Right cardiac atrium (tissue), 5 donors: Measurements from ENCODE around the gene KRT84. TPM values are rescaled to one million over a fixed set of nuclear protein-coding genes. Genes with fewer than 3 reads are reported as not detected.

Source experiments
- ATAC-seq, 2 donors: fragments of 200-7000 bp; cut with Tn5 transposase; one replicate each; pipeline versions ENCODE4 v1.8.0 to v1.9.1; 2020; ENCODE audit warnings: moderate library complexity in 2 of 2, mild to moderate bottlenecking in 1 of 2
- DNase-seq, 3 donors: peaks; one replicate each; pipeline ENCODE4 v3.0.0-alpha.2; 2020
- H3K27ac ChIP-seq: one replicate; pipeline ENCODE4 v1.5.1; 2013; ENCODE audit warnings: mild to moderate bottlenecking, low read length, control low read depth, moderate library complexity
- H3K27me3 ChIP-seq: one replicate; pipeline ENCODE4 v1.6.1; 2013; ENCODE audit not compliant: control insufficient read depth, insufficient read depth
- H3K4me1 ChIP-seq: one replicate; pipeline ENCODE4 v1.6.1; 2013; ENCODE audit warnings: low read length; ENCODE audit not compliant: control insufficient read depth, insufficient read depth
- H3K4me3 ChIP-seq: one replicate; pipeline ENCODE4 v1.5.1; 2013; ENCODE audit warnings: low read length, control low read depth
- H3K9me3 ChIP-seq: one replicate; pipeline ENCODE4 v1.6.1; 2013; ENCODE audit warnings: low read length; ENCODE audit not compliant: control insufficient read depth
- WGBS: extraction: QIAGEN DNeasy Blood & Tissue Kit; methylation state at CpG from one replicate; pipeline ENCODE4 v1.1.7; 2013; 5-methylcytosine and 5-hydroxymethylcytosine counted together
- intact Hi-C, 4 donors: fragments of 100-400 bp; cut with DNase I; formaldehyde crosslinking; loops; one replicate each; pipeline versions ENCODE4 v1.11.0 to v1.14.0; 2022 to 2023
- polyA plus RNA-seq: library from polyadenylated mRNA; stranded (reverse); fragments of 200-250 nt; gene quantifications from one replicate; pipeline ENCODE4 v1.2.3, GENCODE V29; 2013
- total RNA-seq, 4 donors: library from RNA; stranded (reverse); fragmentation: NEBNext Ultra II Directional; extraction: Animal tissue kit (Norgen Biotek cat#: 25700); gene quantifications; one replicate each; pipeline ENCODE4 v1.2.1, GENCODE V29; 2021
- donor health status: healthy with polysubstance abuse.
- donor health status: DM: no; HTN: yes; CAD: no.
- donor health status: DM: no; HTN: no; CAD: no.
- donor health status: DM: no; HTN: yes; CAD: no; lungs with severe emphysema.
- donor health status: DM: yes; HTN: yes; CAD: no.

KRT84 gene
- total and polyA plus RNA-seq, 5 donors = not detected

GRCh38 chr12:52383331-52383730, 2.1 kb downstream of the KRT84 start:
- no peak for ATAC-seq
- no peak for DNase-seq
- no peak overlapping the region for H3K4me3 ChIP-seq
- no peaks in the 10 kb centered on the region for H3K9me3 ChIP-seq
- 86% methylated on average over 3 of the region's 3 CpGs for WGBS
- H3K27me3 ChIP-seq = no peaks in the 10 kb centered on the region
- intact Hi-C loops = no loop called here
- no peaks in the 10 kb centered on the region for H3K4me1 ChIP-seq
- H3K27ac ChIP-seq = no peak overlapping the region

- intact Hi-C loops = no loop called here
- DNase-seq = no peak
- H3K4me3 ChIP-seq = no peak overlapping the region
Observed at GRCh38 chr12:52382854-52383253, 2.6 kb downstream of the KRT84 start.

DNA sequence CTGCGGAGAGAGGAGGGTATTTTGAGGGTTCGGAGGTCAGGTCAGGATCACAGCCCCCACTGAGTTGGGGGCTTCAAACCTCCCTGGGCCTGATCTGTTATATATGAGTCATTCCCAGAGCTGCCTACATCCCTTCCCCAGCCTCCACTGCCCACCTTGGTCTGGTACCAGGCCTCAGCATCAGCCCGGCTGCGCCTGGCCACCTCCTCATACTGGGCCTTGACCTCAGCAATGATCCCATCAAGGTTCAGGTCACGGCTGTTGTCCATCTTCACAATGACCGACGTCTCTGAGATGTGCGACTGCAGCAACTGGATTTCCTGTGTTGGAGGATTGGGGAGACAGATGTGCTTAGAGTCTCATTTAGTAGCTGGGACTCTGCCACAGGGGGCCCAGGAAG, 4.2 kb downstream of the KRT84 start:
- DNase-seq (no peak), ATAC-seq (no peak)
- H3K9me3 ChIP-seq = no peaks in the 10 kb centered on the region
- intact Hi-C loops = no loop called here
- H3K27ac ChIP-seq = no peak overlapping the region
- H3K4me1 ChIP-seq = no peaks in the 10 kb centered on the region
- no peaks in the 10 kb centered on the region for H3K27me3 ChIP-seq
- H3K4me3 ChIP-seq = no peak overlapping the region
- 89% methylated on average over 8 of the region's 8 CpGs for WGBS

More at GRCh38 chr12:52382854-52383253, 2.6 kb downstream of the KRT84 start:
- Histone ChIP-seq H3K27me3 (no peaks in the 10 kb centered on the region), H3K9me3 (no peaks in the 10 kb centered on the region), H3K27ac (no peak overlapping the region), H3K4me1 (no peaks in the 10 kb centered on the region)
- no peak for ATAC-seq
- 67% methylated on average over 2 of the region's 2 CpGs for WGBS

- intact Hi-C loops = no loop called here
- Histone ChIP-seq H3K4me1 (no peaks in the 10 kb centered on the region), H3K9me3 (no peaks in the 10 kb centered on the region), H3K4me3 (no peak overlapping the region), H3K27me3 (no peaks in the 10 kb centered on the region), H3K27ac (no peak overlapping the region)
- DNase-seq (peak in 2 of 3 donors; percentile 66 to 69), ATAC-seq (peak in 1 of 2 donors; percentile 39)
- WGBS = 55% methylated on average over 15 of the region's 15 CpGs
Observed at GRCh38 chr12:52380271-52380694, 5.2 kb downstream of the KRT84 start.

DNA sequence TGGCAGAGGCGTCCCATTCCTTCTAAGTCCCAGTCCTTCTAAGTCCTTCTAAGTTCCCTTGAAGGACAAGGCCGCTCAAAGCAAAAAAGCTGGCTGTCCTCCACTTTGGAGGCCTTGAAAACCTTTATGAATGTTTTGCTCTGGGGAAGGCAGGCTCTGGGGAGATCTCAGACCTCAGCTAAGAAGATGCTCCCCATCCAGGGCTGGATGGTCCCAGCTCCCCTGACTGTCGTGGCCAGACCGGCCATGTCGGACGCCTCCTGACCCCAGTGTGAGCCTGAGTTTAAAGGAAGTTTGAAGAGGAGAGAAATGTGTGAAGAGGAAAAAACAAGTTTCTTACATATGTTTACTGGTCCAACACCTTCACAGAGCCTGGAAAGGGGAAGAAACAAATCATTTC, 5.9 kb downstream of the KRT84 start:
- no peak overlapping the region for H3K27ac ChIP-seq
- no peaks in the 10 kb centered on the region for H3K4me1 ChIP-seq
- 86% methylated on average over 6 of the region's 6 CpGs for WGBS
- H3K27me3 ChIP-seq = no peaks in the 10 kb centered on the region
- H3K4me3 ChIP-seq = no peak overlapping the region
- no peaks in the 10 kb centered on the region for H3K9me3 ChIP-seq
- ATAC-seq (no peak), DNase-seq (no peak)
- intact Hi-C loops = loop anchor here in 3 of 4 donors (5.0 to 10.0 kb wide), 2 partner anchors 125 to 493 kb away; no protein-coding TSS in a partner anchor

DNA sequence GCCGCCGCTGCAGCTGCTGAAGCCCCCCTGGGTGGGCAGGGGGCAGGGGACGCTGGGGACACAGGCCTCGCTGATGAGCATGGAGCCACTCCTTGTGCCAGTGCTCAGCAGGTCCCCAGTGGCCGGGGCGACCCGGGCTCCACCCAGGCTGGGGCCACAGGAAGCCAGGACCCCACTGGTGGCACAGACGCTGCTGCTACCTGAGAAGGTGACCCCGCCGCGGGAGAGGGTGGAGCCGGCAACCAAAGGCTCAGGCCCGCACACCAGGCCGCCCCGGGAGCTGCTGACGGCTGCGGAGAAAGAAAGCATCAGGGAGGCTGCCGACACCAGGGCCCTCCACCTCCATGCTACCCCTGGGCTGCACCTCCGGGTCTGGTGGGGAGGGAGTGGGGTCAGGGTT, 7.4 kb downstream of the KRT84 start:
- H3K27ac ChIP-seq = no peak overlapping the region
- no peak overlapping the region for H3K4me3 ChIP-seq
- WGBS = 67% methylated on average over 19 of the region's 19 CpGs
- ATAC-seq = no peak
- no peaks in the 10 kb centered on the region for H3K4me1 ChIP-seq
- intact Hi-C loops = loop anchor here in 3 of 4 donors (5.0 to 10.0 kb wide), 2 partner anchors 127 to 494 kb away; no protein-coding TSS in a partner anchor
- no peak for DNase-seq
- H3K9me3 ChIP-seq = no peaks in the 10 kb centered on the region
- no peaks in the 10 kb centered on the region for H3K27me3 ChIP-seq

- H3K4me1 ChIP-seq = no peaks in the 10 kb centered on the region
- no peaks in the 10 kb centered on the region for H3K9me3 ChIP-seq
- no peak for ATAC-seq
- no peaks in the 10 kb centered on the region for H3K27me3 ChIP-seq
- H3K27ac ChIP-seq = no peak overlapping the region
- H3K4me3 ChIP-seq = no peak overlapping the region
- intact Hi-C loops = loop anchor here in 3 of 4 donors (5.0 to 10.0 kb wide), 2 partner anchors 128 to 495 kb away; no protein-coding TSS in a partner anchor
- 86% methylated on average over 8 of the region's 8 CpGs for WGBS
- no peak for DNase-seq
Observed at GRCh38 chr12:52377266-52377665, 8.2 kb downstream of the KRT84 start.

DNA sequence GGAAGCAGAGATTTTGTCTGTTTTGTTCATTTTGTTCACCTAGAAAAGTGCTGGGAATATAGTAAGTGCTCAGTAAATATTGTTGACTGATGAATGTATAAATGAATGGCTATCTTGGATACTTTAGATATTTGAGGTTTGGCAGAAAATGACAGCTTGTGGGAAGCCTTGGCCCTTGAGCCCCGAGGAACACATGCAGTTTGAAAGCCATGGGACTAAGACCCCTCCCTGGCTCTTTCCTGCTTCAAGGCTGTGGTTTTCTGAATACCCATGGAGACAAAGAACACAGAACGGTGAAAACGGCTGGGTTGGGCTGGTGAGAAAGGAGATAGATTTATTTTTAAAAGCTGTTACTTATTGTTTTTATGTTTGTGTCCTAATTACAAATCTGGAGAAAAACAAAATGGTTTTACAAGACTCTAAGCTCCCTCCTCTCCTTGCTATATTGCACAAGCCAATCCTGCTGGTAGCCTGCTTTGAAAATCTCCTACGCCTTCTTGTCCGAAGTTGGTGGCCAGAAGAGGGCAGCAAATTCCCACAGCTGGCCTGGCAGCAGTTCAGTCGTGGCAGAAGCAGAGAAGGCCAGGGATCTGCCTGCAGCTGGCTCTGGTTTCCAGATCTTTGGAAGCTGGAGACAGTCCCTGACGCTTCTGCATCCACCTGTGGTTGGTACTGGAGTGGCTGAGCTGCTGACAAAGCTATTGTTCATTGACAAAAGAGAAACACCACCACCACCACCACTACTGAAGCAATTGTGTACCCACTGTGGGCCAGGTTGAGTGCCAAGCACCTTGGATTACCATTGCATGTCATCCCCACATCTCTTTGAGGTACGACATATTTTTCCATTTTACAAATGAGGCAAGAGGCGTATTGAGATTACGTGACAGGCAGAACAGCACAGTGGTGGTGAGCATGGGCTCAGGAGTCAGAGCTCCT, 13.0 kb downstream of the KRT84 start:
- 39% methylated on average over 10 of the region's 10 CpGs for WGBS
- ATAC-seq = peak; percentile 81 to 88
- H3K4me1 ChIP-seq = no peaks in the 10 kb centered on the region
- peak; percentile 86 to 92 (median 90) for DNase-seq
- H3K27me3 ChIP-seq = no peaks in the 10 kb centered on the region
- no peak overlapping the region for H3K4me3 ChIP-seq
- H3K27ac ChIP-seq = no peak overlapping the region
- no peaks in the 10 kb centered on the region for H3K9me3 ChIP-seq
- intact Hi-C loops = loop anchor here (2.0 to 10.0 kb wide), 4 partner anchors 132 to 605 kb away; no protein-coding TSS in a partner anchor

DNA sequence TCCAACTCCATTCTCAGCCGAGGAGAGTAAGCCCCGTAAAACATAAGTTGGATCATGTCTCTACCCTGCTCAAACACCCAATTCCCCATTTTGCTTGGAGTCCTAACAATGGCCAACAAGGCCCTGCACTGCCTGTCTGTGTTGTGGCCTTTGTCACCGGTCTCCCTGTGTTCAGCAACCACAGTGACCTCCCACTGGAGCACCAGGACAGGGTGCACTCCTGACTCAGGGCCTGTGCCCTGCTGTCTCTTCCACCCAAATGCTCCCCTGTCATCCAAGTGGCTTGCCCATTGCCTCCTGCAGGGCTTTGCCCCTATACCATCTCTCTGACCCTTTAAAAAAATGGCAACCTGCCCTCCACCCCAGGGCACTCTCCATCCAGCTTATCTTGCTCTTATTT, 13.7 kb downstream of the KRT84 start:
- Histone ChIP-seq H3K4me3 (no peak overlapping the region), H3K27ac (no peak overlapping the region), H3K27me3 (no peaks in the 10 kb centered on the region), H3K9me3 (no peaks in the 10 kb centered on the region), H3K4me1 (no peaks in the 10 kb centered on the region)
- DNase-seq (no peak), ATAC-seq (peak in 1 of 2 donors; percentile 5)
- WGBS = 64% methylated on average over 3 of the region's 3 CpGs
- intact Hi-C loops = loop anchor here (2.0 to 10.0 kb wide), 4 partner anchors 133 to 606 kb away; no protein-coding TSS in a partner anchor

DNA sequence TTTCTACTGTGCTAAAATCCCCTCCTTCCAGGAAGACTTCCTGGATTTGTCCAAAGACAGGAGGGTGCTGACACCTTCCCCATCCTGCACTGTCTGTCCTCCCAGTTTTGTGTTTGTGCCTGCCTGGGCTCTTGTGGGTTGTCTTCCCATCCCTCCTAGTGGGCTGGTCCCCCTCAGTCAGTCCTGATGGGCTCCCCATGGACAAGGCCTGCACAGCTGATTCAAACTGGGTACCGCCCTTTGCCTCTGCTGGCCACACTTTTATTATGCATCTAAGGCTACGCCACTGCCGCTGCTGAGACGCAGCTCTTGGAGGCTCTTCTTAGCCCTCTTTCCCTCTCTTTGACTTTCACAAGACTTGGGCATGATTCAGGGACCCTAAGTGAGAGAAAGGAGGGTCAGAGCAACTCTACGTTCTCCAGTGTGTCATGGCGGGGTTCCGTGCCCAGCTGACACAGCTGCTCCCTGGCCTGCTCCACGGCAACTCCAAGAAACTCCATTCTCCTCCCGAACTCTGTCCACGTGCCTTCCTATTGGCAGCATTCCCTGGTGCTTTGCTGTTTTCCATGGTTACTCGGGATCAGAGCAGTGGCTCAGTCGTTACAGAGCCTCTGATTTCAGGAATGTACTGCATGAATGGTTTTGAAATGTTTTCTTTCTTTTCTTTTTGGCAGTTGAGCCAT, 14.4 kb downstream of the KRT84 start:
- Histone ChIP-seq H3K4me1 (no peaks in the 10 kb centered on the region), H3K4me3 (no peak overlapping the region), H3K9me3 (no peaks in the 10 kb centered on the region), H3K27me3 (no peaks in the 10 kb centered on the region), H3K27ac (no peak overlapping the region)
- WGBS = 53% methylated on average over 12 of the region's 12 CpGs
- ATAC-seq = peak; percentile 90 to 92
- intact Hi-C loops = loop anchor here (5.0 to 10.0 kb wide), 3 partner anchors 134 to 606 kb away; no protein-coding TSS in a partner anchor
- DNase-seq = peak; percentile 75 to 85 (median 82)

- H3K27ac ChIP-seq = no peak overlapping the region
- no peak for DNase-seq
- no peaks in the 10 kb centered on the region for H3K27me3 ChIP-seq
- intact Hi-C loops = loop anchor here (5.0 to 10.0 kb wide), 3 partner anchors 135 to 607 kb away; no protein-coding TSS in a partner anchor
- no peaks in the 10 kb centered on the region for H3K9me3 ChIP-seq
- H3K4me1 ChIP-seq = no peaks in the 10 kb centered on the region
- WGBS = 77% methylated on average over 6 of the region's 6 CpGs
- no peak overlapping the region for H3K4me3 ChIP-seq
- ATAC-seq = no peak
Observed at GRCh38 chr12:52369809-52370208, 15.6 kb downstream of the KRT84 start.
